GM13977 (cell line): ENCODE measurements around the gene RTL10.

Source experiments
- DNase-seq: peaks from one replicate; pipeline ENCODE4 v3.0.0; 2012; ENCODE audit warnings: low spot score
- in situ Hi-C: fragments of 300-500 bp; cut with MboI; formaldehyde crosslinking; loops from one replicate; pipeline ENCODE4 v1.12.0; 2022; ENCODE audit warnings: low sequenced_read_pairs, low pct_unique_long_range_greater_than_20kb, mixed read lengths, inconsistent platforms; ENCODE audit not compliant: unreplicated experiment
- TF ChIP-seq, protein P1 (sequence below): IDR thresholded peaks from 2 replicates; pipeline ENCODE4 v1.5.1; 2012; ENCODE audit warnings: mild to moderate bottlenecking, control low read depth; ENCODE audit not compliant: insufficient read depth; ENCODE audit errors: extremely low read depth, missing control alignments

RTL10 gene

DNA sequence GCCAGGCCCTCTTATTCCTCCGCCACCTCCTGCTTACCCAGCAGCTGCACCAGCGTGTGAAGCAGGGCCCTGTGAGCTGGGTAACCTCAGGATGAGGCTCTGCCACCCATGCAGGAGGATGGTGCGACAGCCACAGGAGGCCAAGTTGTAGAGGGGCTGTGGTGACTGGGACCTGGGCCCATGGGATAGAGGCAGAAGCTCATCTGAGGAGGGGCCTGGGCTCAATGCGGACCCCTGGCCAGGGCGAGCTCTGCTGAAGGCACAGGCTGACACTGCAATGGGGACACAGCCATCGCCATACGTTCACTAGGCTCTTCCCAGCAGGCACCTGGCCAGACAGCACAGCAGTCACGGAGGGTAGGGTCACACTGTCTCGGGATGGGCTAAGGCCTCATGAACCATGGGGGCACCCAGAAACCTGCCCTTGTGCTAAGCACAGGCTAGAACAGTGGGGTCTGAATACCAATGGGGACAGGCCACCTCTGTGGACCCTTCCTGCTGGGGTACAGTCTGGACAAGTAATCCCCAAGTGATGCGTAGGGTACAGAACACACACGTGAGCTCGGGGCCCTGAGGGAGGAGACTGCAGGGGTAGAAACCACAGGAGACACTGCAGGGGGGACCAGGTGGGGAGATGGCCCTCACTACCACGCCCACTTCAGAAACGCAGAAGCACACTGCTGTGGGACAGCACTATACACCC lies 35.3 kb downstream of the RTL10 start:
- no peak for DNase-seq
- in situ Hi-C loops: no loop called here
- TF ChIP-seq, protein P1, sequence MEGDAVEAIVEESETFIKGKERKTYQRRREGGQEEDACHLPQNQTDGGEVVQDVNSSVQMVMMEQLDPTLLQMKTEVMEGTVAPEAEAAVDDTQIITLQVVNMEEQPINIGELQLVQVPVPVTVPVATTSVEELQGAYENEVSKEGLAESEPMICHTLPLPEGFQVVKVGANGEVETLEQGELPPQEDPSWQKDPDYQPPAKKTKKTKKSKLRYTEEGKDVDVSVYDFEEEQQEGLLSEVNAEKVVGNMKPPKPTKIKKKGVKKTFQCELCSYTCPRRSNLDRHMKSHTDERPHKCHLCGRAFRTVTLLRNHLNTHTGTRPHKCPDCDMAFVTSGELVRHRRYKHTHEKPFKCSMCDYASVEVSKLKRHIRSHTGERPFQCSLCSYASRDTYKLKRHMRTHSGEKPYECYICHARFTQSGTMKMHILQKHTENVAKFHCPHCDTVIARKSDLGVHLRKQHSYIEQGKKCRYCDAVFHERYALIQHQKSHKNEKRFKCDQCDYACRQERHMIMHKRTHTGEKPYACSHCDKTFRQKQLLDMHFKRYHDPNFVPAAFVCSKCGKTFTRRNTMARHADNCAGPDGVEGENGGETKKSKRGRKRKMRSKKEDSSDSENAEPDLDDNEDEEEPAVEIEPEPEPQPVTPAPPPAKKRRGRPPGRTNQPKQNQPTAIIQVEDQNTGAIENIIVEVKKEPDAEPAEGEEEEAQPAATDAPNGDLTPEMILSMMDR: no peak

DNA sequence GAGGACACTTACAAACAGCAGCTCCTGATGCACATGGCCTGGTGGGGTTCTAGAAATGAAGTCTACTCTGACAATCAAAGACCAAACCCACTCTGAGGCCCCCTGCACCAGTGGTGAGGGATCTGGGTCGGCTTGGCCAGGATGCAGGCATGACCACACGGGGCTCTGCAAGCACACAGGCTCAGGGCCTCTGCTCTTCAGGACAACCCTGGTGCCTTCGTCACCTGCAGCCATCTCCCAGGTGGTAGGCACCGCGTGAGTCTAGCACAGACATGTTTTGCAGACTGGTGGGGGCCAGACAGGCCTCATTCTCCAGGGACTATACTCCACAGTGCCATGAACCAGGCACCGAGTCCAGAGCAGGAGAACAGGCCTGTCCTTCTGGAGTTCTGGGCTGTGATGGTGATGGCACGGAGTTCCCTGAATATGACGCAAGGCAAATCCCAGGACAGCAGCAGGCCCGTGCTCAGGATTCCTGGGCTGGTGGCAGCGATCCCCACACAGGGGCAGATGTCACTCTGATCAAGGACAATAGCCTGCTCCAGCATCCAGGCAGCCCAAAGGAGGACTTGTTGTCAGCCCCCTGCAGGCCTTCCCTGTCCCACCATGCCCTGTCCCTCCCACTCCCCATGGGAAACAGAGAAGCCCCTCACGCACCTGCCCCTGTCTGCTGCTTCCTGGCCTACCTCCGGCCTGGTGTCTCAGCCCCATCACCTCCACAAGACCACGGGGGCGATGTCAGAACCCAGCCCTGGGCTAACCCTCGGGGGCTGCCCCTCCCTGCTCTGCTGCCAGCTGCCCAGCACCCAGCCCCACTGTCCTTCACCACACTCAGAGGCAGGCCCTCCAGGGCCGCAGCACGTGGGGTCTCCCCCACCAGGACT lies 36.1 kb downstream of the RTL10 start:
- TF ChIP-seq, protein P1: no peak
- DNase-seq: no peak
- in situ Hi-C loops: no loop called here

DNA sequence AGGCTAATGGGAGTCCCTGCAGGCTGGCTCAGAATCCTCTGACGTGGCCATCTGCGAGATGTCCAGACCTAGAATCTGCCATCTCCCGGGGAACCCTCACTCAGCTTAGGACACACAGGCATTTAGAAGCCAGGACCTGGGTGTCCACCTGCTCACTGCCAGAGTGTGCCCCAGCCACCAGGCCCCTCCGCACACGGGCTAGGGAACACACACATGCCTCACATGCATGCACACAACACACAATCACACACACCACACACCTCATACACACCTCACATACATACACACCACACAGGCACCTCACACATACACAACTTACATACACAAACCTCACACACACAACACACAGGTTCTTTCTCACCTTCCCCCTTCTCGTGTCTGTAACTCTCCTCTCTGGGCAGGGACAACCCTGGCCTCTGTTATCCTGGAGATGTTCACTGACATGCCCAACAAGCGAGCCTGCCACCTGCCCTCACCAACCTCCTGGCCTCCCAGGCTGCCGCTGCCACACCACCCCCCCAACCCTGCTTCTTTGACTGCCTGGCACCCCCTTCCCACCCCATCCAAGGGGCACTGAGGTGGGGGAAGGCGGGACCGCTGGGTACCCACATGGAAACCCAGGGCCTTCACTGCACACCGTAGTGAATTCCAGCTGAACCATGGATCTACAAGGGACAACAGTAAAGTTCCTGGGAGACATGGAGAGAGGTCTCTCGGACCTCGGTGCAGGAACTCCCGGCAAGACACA lies 38.1 kb downstream of the RTL10 start:
- TF ChIP-seq, protein P1: no peak
- DNase-seq: no peak
- in situ Hi-C loops: no loop called here

DNA sequence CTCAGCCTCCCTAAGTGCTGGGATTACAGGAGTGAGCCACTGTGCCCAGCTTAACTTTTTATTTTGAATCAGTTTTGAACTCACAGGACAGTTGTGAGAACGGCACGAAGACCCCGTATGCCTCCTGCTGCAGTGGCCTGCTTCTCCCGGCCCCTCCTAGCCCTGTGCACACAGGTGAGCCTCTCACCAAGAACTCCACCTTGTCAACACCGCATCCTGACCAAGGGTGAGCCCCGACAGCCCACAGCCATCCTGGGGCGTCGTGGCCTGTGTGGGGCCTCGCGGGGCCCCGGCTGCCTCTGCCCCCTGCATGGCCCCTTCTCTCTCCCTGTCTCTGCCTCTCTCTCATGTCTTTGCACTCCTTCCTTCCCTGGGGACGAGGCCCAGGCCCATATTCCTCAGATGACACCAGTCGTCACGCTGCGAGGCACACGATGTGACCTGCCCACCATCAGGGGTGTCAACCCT lies 38.8 kb downstream of the RTL10 start:
- in situ Hi-C loops: no loop called here
- TF ChIP-seq, protein P1: no peak
- DNase-seq: no peak

DNA sequence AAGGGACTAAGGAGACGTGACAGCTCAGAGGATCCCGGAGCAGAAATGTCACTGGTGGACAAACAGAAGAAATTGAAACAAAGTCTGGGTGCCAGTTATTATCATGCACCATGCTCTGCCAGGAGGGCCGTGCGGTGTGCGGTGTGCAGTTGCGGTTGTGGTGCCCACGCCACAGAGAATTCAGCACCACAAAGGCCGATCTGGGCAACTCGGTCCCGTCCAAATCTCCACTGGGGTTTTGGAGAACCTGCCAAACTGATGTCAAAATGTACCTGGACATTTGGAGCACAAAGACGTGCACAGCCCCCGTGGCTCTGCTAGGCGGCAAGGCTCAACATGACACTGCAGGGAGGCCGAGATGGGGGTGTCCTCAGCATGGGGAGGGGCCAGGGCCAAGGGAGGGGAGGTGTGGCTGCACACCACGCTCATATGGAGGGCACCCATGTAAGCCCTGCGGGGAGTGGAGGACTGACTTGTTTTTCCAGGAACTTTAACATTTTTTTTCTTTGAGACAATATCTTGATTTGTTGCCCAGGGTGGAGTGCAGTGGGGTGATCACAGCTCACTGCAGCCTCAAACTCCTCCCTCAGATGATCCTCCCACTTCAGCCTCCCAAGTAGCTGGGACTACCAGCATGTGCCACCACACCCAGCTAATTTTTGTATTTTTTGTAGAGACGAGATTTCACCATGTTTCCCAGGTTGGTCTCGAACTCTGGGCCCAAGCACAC lies 39.4 kb downstream of the RTL10 start:
- TF ChIP-seq, protein P1: no peak
- no peak for DNase-seq
- in situ Hi-C loops: no loop called here

DNA sequence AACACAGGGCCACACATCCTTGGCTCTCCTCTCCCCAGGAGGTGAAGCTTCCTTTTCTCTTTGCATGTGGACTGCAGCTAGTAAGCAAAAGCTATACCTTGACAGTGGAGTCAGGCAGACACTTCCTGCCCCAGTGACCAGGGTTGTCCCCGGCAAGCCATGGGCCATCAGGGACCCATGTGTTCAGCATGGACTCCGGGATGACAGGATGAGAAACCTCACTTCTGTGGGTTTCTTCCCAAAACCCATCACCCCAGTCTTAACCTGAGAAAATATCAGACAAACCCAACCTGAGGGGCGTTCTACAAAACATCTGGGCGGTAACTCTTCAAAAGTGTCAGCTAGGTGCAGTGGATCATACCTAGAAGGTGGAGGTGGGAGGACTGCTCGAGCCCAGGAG lies 40.2 kb downstream of the RTL10 start:
- DNase-seq: no peak
- TF ChIP-seq, protein P1: no peak
- in situ Hi-C loops: no loop called here
